ENCODE data around the gene IQCB1. TPM values are rescaled to one million over a fixed set of nuclear protein-coding genes. Genes with fewer than 3 reads are reported as not detected.
A peak's percentile ranks its signal among the peaks of the same experiment; 100 is the strongest.
"Not testable (repeated sequence)": the region's sequence is repeated elsewhere in the genome, so short reads cannot be mapped to it uniquely, and the experiment has no call there.

The IQCB1 gene
- total RNA-seq, 1 donor from 2014 or later, result 15.5 TPM

GRCh38 chr3:121803771-121804320 is 31.0 kb downstream of the IQCB1 start:
- no peak for DNase-seq

DNA sequence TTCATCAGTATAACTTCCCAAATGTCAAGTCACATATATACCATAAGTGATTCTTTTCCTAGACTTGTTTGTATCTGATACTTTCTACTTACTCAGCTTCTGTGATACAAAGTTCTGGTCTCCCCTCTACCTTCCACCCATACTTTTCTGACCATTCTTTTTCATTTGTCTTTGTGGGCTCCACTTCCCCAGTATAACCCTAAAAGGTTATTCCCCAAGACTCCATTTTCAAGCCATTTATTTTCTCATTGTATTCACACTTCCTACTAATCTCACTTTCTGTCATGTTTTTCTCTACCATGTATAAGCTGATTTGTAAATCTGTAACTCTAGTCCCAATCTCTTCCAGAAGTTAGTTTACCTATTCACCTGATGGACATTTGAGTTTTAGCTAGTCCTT is 34.0 kb downstream of the IQCB1 start:
- no peak for DNase-seq

DNA sequence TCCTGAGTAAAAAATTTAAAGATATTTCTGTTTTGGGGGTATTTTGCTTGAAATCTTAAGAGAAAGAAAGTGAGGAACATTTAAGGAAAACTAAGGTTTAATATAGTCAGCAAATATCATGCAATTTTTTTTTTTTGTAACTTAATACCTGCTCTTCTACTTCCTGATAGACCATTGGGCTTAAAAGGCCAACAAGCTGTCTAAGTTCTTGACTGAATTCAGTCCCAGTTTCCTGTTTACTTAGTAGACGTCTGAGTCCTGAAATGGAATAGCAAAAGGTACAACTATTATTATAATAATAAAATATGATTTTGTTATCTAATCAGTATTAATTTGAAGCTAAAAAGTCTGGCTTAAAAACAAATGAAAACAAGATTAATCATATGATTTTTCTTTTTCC is 37.9 kb downstream of the IQCB1 start:
- peak; percentile 7 for DNase-seq

GRCh38 chr3:121794264-121794983 is 40.4 kb downstream of the IQCB1 start:
- DNase-seq, result no peak

- DNase-seq, result no peak
These were observed 41.8 kb downstream of the IQCB1 start for GRCh38 chr3:121793078-121793477.

- DNase-seq, result peak; percentile 38
These were observed 48.4 kb downstream of the IQCB1 start for GRCh38 chr3:121786485-121786884.

- DNase-seq, result not testable (repeated sequence)
These were observed 52.1 kb downstream of the IQCB1 start for GRCh38 chr3:121782784-121783183.

DNA sequence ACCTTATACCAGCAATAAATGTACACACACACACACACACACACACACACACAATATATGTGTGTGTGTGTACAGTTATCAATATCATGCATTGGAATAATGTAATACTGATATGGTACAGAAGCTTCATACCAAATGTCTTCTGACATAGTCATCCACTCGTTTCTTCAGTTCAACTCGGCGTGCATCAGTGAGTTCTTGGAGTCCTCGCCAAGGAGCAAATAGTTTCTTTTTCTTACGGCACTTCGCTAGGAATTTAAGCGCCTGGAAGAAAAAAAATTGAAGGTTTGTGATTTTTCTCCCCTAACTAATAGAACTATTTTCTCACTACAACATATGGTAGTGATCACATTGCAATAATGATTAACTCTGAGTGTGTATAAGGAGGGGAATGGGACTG is 53.2 kb downstream of the IQCB1 start:
- DNase-seq, result no peak

DNA sequence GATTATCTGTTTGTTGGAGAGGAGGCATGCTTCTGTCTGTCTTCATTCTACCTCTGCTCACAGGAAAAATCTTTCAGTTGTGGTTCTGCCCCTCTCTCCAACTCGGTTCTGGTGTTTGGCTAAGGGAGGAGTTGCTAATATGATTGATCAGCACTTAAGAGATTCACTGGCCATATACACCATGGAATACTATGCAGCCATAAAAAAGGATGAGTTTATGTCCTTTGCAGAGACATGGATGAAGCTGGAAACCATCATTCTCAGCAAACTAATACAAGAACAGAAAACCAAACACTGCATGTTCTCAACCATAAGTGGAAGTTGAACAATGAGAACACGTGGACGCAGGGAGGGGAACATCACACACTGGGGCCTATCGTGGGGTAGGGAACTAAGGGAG is 59.8 kb downstream of the IQCB1 start:
- not testable (repeated sequence) for DNase-seq

- DNase-seq, result no peak
These were observed 65.6 kb downstream of the IQCB1 start for GRCh38 chr3:121769246-121769645.

- DNase-seq, result no peak
These were observed 66.4 kb downstream of the IQCB1 start for GRCh38 chr3:121768452-121768851.

DNA sequence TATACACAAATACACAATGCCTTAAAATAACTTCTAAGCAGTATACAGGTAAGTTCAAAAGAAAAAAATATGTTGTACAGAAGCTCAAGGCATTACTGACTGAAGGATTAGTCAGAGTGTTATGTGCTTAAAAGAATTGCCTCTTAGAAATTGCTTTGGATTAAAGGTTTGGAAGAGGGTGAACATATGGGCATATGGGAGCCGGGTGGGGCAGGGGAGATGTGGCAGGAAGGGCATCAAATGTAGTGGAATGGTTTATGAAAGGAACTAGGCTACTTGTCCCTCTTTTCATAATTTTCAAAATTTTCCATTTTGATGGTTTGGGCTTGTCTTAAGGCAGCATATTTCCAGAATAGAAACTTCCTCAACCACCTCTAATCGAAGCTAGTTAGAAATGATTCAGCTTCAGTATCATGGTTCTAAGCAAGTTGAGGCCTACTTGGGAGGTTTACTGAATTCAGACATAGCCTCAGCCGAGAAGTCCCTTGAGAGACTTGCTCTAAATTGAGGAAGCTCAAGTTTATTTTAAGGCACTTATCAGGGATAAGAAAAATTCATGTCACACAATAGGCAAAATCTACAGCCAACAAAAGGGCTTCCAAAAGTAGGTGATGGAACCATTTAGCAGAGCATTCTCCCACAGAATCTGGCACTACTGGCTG is 75.2 kb downstream of the IQCB1 start:
- no peak for DNase-seq

GRCh38 chr3:121758727-121759450 is 76.0 kb downstream of the IQCB1 start:
- DNase-seq, result no peak

DNA sequence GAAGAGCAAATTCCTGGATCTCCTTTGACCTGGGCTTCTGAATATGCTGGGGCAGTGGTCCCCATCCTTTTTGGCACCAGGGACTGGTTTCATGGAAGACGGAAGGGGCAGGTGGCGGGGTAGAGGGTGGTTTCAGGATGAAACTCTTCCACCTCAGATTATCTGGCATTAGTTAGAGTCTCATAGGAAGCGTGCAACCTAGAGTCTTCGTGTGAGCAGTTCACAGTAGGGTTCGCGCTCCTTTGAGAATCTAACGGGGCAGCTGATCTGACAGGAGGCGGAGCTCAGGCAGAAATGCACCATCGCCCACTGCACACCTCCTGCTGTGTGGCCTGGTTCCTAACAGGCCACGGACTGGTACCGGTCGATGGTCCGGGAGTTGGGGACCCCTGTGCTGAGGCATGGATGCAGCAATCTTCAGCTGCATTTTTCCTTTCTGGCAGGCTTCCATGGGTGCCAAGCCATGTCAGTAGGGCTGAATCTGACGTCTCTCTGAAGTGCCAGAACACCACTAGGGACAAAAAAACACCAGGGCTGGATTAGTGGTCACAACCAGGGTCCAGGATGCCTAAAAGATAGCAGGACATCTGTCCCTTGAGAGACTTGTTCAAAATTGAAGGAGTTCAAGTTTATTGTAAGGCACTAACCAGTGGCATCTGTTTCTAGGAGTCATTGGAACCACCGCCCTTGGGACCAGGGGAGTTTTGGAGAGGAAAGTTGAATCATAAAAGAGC is 76.9 kb downstream of the IQCB1 start:
- DNase-seq, result no peak

GRCh38 chr3:121757087-121757811 is 77.6 kb downstream of the IQCB1 start:
- DNase-seq, result no peak

GRCh38 chr3:121752772-121753171 is 82.1 kb downstream of the IQCB1 start:
- DNase-seq, result no peak

DNA sequence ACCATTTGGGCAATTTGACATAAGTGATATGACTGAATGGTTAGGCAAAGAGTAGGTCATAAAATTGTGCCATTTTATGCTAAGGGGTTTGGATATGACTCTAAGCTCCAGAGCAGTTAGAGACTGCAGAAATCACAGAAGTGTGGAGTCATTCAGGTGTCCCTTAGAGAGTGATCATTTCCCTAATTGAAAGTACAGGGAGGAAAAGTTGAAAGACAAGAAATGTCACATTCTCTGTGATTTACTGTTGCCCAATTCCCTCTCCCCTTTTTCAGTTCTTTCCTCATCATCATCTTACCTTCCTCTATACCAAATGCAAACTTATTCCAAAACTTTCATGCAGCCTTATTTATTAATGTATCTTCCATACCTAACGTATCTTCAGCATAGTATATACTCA is 82.6 kb downstream of the IQCB1 start:
- DNase-seq, result no peak

GRCh38 chr3:121750087-121750415 is 84.8 kb downstream of the IQCB1 start:
- no peak for DNase-seq

DNA sequence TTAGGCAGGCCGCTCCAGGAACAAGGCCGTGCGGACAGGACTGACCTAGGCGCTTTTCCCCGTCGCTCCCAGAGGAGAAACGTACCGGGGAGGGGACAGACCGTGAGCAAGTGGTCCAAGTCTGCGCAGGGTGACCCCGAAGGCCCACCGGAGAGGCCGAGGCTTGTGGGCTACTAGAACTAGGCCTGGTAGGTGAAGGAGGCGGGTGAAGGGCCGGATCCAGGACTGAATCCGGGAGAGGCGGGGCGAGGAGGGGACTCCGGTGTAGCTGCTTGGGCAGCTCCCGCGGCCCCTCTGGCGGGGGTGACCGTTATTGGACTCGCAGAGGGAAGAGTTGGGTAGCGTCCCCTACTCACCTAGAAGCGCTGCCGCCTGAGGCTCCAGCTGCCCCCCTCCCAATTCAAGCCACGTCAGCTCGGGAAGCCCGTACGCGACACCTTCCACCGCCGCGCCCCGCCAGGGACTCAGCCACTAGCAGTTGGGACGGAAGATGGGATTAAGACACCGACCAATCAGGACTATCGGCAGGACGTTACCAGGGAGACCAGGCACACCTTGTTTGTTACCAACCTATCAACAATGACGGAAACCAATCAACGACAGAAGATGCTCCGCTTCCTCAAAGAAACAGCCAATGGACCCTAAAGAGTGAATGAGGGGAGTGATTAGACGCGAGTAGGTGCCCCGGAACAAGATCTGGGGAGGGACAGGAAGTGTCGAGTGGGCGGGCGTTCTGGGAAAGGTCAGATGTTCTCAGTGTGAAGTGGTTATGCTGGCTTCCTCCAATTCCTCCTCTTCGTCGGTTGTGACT is 85.4 kb downstream of the IQCB1 start, which contains the start of gene GOLGB1:
TSS of gene GOLGB1 (minus strand) at position 466 of the 811 bp plus-strand sequence. CDS start 18,770 bp downstream, outside the sequence.
- peak; percentile 100 for DNase-seq

DNA sequence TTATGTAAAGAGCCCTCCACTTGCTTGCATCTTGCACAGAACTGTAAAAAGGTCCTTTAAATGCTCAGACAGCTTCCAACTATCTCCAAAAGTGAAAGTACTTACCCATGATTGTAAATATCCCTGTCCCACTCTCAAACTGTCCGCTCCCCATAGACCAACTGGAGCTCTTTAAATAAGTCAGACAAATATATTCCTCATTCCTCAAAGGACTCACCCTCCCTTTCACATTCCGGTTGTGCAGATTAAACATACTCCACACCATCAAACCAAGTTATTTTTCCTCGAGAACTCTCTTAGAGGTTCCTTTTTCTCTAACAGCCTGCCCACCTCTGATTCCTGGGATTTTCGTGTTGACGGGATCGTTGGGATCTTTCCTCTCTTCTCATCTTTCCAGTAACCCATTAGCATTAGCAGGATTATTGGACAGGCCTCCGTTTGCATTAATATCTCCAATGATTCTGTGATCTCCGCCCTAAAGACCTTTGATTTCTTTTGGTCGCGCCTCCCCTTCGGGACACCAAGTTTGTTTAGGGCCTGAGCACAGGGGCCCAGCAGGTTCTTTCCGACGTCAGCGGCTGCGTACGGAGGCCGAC is 86.1 kb downstream of the IQCB1 start:
- peak; percentile 79 for DNase-seq

DNA sequence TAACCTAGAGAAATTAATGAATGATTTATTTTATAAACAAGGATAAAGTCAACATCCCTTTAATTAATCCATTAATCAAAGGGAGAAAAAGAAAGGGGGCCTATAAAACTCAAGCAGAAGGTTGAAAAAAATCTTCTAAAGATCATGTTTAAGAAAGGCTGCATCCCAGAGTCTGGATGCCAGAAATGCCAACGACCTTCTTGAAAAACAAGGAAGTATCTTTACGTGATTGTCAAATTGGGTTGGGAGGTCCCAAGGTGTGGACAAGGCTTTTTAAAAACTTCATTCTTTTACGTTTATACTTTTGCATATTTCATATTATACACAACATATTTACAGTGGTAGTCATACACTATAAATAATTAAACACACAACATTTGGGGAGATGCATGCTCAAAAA is 86.9 kb downstream of the IQCB1 start:
- DNase-seq, result no peak

Measured in dermis blood vessel endothelial cell (primary cell).